HG03521 (cell line): ENCODE measurements around the gene PRLH.
"Not testable (repeated sequence)": the region's sequence is repeated elsewhere in the genome, so short reads cannot be mapped to it uniquely, and the experiment has no call there.

ENCODE experiments used
- ATAC-seq: cut with Tn5 transposase; IDR thresholded peaks from one replicate; pipeline ENCODE4 v1.9.1; 2021; ENCODE audit warnings: mild to moderate bottlenecking, moderate library complexity; ENCODE audit not compliant: unreplicated experiment

PRLH gene

DNA sequence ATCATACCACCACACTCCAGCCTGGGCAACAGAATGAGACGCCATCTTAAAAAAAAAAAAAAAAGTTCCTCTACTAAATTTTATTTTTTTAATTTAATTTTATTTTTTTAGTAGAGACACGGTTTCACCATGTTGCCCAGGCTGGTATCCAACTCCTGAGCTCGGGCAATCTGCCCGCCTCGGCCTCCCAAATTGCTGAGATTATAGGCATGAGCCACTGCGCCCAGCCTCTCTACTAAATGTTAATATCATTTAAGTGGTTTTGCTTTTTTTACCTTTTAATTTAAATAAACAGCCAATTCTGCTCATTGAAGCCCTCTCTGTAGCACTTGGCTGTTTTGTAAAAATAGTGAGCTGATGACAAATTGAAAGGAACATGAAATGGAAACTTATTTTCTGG is 15.0 kb downstream of the PRLH start:
- no peak for ATAC-seq

- ATAC-seq: no peak
Measured at GRCh38 chr2:237581751-237582746, 15.7 kb downstream of the PRLH start.

DNA sequence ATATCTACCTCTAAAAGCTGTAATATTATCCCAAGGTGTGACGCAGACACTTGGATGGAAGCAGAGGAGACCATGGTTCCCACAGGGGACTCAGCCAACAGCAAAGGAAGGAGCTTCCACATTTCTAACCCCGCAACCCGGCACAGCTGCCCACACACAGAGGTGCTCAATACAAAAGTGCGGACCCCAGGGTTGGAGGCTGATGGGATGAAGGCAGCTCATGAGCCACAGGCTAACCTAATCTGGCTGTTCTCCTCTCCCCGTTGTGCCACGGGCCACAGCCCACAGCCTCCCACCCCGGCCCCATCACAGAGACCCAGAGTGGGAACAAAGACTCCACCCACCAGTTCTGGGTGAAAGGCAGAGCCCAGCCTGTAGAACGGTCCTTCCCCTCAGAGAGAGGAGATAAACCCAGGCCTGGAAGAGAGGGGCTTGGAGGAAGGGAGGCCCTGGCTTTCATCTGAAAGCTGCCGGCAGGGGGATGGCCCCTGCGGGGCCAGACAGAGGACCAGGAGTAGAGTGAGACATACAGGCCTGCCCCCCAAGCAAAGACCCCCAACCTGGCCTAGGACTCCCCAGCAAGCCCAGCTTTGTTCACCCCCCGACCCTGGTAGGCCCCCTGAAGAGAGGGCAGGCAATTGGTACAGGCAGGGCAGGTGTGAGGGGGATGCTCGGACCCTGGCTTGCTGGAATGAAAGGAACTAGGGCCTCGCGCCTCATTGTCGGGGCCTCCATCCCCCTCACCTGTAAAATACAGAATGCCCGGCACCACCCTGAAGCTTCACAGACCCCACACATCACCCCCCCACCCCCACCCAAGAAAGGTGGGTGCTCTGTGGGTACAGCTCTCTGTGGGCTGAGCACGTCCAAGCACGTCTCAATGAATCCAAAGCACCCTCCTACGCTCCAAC is 17.3 kb downstream of the PRLH start:
- ATAC-seq: no peak

DNA sequence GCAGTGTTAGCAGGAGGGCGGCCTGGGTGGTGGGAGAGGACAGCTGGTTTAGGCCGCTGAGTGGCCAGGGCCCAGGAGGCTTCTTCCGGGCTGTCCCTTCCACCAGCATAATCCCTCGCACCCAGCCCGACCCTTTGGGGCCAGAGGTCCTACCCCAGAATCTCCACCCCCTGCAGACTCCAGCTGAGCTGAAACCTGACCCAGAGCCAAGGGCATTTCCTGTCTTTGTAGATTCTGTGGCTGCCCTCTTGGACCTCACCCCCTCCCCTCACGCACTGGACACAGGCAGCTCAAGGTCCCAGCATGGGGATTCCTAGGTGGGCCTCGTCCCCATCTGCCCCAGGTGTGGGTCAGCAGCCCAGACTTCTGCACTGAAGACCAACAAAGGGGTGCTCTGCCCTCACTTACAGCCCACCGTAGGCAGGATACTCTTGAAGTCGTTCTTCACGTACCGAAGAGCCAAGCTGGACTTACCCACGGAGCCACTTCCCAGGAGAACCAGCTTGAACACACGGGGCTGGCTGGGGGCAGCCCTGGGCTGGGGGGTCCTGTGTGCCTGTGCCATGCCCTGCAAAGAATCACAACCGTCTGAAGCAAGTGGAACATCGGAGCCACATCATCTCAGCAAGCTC is 19.3 kb downstream of the PRLH start:
- no peak for ATAC-seq

DNA sequence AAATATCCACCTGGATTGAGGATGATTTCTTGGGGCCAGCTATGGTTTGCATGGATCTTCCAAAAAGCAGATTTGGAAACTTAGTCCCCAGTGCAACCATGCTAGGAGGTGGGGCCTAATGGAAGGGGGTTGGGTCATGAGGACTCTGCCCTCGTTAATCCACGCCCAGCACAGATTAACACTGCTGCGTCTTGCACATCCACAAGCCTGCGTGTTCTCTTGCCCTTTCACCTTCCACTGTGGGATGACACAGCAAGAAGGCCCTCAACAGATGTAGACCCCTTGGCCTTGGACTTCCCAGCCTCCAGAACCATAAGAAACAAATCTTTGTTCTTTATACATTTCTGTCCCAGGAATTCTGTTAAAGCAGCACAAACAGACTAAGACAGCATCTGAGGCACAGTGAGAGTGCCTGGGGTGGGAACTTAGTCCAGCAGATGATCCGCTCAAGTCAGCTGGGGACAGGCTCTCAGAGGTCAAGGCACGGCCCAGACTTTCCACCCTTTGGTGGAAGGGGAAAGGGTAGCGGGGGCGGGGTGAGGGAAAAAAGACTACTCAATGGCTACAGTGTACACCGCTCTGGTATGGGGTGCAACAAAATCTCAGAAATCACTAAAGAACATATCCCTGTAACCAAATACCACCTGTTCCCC is 21.8 kb downstream of the PRLH start:
- no peak for ATAC-seq

DNA sequence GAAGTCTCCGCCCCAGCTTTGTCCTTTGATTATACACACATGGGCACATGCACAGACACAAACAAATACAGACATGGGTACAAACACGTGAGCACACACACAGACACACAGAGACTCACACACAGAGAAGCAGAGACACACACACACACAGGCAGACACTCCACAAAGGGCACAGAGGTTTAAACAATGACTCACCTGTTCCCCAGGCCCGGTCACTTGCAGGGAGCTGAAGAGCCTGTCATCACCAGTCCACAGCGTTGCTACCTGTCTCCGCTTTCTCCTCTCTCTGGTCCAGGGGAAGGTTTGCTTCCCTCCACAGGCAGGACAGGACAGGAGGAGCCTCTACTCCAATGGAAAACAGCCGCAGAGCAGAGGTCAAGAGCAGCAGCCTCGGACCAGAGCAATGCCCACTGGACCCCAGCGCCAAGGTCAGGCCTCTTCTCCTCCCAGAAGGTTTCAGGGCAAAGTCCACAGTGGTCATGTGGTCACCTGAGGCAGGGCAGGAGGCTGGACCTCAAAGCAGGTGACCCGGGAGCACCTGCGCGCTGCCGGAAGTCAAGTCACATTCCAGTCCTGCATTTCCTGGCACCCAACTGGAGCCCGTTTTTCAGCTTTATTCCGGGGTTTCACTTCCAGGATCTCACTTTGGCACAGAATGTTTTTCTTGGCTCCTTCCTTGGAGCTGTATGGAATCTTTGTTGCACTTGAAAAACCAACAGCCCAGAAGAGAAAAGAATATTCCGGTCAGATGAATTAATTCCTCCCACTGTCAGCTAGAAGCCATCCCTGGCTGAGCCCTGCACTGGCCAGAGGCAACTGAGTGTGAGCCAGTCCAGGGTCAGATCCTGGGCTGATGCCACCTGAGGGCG is 24.1 kb downstream of the PRLH start, which contains the start of gene RAB17:
RAB17 (minus strand) TSS at position 463 of the 869 bp plus-strand sequence. CDS start 4,580 bp downstream, outside the sequence.
- ATAC-seq: no peak

- no peak for ATAC-seq
Measured at GRCh38 chr2:237591141-237591881, 24.9 kb downstream of the PRLH start.

DNA sequence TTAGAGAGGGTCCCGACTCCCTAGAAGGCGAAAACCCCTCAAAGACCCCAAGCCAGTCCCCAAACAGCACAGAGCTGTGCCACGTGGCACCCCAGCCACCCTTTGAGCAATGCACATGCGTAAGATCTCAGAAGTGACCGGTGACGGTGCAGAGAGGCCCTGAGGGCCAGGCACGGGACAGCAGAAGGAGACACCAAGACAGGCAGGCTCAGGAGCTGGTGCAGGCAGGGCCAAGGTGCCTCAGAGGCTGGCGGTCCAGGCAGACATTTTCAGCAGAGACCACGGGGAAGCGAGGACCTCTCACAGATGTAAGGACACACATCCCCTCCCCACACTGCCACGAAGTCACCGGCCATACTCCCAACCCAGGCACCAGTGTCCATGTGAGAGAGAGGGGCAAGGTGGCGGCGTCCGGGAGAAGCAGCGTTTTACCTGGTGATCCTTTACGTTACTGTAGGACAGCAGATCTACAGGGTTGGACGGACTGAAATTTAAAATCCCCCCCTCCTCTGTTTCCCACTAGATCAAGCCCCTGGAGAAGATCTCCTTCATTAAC is 26.1 kb downstream of the PRLH start:
- ATAC-seq: no peak

DNA sequence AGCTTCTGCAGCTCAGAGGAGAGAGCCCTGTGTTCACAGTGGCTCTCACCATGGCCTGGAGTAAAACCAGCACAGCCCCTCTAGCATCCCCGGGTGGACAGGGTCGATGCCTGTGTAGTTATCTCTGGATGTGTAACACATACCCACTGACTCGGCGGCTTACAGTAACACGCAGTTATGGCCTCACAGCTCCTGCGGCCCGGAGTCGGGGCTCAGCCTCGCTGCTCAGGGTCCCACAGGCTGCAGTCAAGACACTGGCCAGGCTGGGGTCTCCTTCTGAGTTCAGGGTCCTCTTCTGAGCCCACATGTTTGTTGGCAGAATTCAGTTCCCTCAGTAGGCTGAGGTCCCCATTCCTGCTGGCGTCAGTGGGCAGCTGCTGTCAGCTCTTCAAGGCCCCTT is 26.7 kb downstream of the PRLH start:
- no peak for ATAC-seq

- no peak for ATAC-seq
Measured at GRCh38 chr2:237593596-237594320, 27.4 kb downstream of the PRLH start.

GRCh38 chr2:237594514-237594871 is 28.1 kb downstream of the PRLH start:
- no peak for ATAC-seq

- not testable (repeated sequence) for ATAC-seq
Measured at GRCh38 chr2:237595829-237596519, 29.6 kb downstream of the PRLH start.

GRCh38 chr2:237596520-237597195 is 30.3 kb downstream of the PRLH start:
- no peak for ATAC-seq

DNA sequence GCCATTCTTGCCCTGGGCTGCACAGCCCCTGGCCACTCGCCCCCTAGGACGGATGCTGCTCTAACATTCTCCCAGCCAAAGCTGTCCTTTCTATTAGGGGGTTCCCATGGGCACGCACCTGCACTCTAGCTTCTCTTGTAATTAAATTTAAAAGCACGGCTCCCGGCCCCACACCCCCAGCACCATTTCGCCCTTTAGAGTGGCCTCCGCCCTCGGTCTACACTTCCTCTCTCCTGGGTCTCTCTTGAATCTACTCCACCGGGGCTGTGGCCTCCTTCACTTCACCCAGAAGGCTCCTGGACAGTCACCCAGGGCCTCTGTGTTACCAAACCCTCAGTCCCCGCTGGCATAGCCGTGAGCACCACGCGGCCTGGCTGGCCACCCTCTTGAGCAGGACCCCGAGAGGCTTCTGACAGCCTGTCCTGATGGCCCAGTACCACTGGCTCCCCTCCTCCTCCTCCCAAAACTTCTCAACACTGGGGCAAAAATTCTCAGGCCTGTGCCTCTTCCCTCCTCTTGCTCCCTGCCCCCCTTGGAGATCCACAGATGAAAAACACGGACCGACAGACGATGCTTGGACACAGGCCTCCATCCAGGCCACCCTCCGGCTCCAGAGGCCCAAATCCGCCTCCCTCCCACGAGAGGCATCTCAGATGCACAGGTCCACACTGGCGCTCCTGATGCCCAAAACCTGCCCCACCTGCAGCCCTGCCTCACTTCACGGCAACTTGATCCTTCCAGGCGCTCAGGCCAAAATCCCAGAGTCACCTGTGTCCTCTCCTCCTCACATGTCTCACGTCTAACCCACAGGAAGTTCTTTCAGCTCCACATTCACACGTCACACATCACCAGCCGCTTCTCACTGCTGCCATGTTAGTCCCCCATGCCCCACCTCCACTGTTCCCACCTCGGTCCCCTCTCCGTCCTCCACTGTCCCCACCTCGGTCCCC is 31.1 kb downstream of the PRLH start:
- ATAC-seq: no peak

- no peak for ATAC-seq
Measured at GRCh38 chr2:237598468-237599208, 32.3 kb downstream of the PRLH start.
